Activated naive CD8-positive, alpha-beta T cell treated with anti-CD3 and anti-CD28 coated beads, Interleukin-2, amount 10 ng/mL, durations not matched to agents 7 days and 5 days (primary cell): ENCODE data around the gene MPPED1. TPM values are rescaled to one million over a fixed set of nuclear protein-coding genes. Genes with fewer than 3 reads are reported as not detected.

Experiments used
- ATAC-seq: fragments of 150-1000 bp; cut with Tn5 transposase; one replicate; pipeline ENCODE4 v1.10.0; 2021; ENCODE audit warnings: low read depth, moderate library complexity
- POLR2A ChIA-PET: fragments of 350-600 bp; sonication (Branson Sonifier 250); formaldehyde crosslinking; loops from one replicate; lab custom pipeline; 2021; ENCODE audit warnings: antibody characterized with exemption; lab: Charles Lee
- DNase-seq: peaks from one replicate; pipeline ENCODE4 v3.0.0; 2021
- H3K27ac Mint-ChIP-seq: one replicate; pipeline ENCODE4 v1.8.0; 2022; ENCODE audit warnings: mild to moderate bottlenecking, mixed read lengths
- H3K27me3 Mint-ChIP-seq: one replicate; pipeline ENCODE4 v1.8.0; 2022; ENCODE audit warnings: mild to moderate bottlenecking, moderate library complexity, mixed read lengths
- H3K36me3 Mint-ChIP-seq: one replicate; pipeline ENCODE4 v1.8.0; 2021; ENCODE audit warnings: mild to moderate bottlenecking, mixed read lengths
- H3K4me1 Mint-ChIP-seq: one replicate; pipeline ENCODE4 v1.8.0; 2021; ENCODE audit warnings: mixed read lengths
- H3K4me3 Mint-ChIP-seq: one replicate; pipeline ENCODE4 v1.8.0; 2022; ENCODE audit warnings: mild to moderate bottlenecking, moderate library complexity, mixed read lengths
- H3K9me3 Mint-ChIP-seq: one replicate; pipeline ENCODE4 v1.8.0; 2021; ENCODE audit warnings: mixed read lengths
- total RNA-seq, 2 experiments: library from RNA; stranded (reverse); gene quantifications; one replicate each; pipeline ENCODE4 v1.2.3, GENCODE V29; 2021

Gene MPPED1, protein sequence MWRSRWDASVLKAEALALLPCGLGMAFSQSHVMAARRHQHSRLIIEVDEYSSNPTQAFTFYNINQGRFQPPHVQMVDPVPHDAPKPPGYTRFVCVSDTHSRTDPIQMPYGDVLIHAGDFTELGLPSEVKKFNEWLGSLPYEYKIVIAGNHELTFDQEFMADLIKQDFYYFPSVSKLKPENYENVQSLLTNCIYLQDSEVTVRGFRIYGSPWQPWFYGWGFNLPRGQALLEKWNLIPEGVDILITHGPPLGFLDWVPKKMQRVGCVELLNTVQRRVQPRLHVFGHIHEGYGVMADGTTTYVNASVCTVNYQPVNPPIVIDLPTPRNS
- not detected for total RNA-seq

DNA sequence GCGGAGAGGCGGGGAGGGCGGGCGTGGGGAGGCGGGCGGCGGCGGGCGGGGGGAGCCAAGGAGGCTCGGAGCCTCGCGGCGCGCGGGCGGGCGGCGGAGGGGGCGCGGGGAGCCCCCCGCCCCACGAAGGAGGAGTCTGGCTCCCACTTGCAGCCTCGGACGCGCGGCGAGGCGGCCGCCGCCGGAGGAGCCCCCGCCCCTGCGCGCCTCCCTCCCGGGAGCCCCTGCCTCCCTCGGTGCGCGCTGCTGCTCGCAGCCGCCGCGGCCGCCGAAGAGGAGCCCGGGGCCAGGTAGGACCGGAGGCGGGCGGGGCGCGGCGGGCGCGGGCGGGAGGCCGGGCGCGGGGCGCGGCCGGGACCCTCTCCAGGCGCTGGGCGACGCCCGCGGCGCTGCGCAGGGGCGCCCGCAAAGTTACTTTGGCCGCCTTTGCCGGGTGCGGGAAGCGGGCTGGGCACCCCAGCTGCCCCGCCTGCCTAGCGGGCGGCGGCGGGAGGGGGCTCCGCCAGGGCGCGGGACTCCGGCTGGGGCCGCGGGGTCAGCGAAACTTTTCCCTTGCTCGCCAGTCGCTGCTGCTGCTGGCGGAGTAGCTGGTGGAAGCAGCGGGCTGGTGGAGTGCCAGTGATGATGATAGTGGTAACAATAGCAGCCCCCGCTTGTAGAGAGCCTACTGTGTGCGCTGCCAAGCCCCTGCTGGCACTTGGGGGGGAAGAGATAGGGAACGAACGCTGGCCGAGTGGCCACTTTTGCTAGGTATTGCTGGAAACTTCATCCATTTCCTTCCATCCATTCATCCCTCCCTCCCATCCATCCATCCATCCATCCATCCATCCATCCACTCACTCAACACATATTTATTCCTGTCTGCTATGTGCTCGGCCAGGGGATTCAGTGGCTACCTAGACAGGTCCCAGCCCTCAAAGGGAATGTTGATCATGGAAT, at the start of gene MPPED1:
Gene MPPED1, plus strand, starts transcription at position 146 of the 939 bp plus-strand sequence. CDS start 12,972 bp downstream, outside the sequence.
- H3K27ac Mint-ChIP-seq, result no peak within 1 kb of the TSS
- H3K4me1 Mint-ChIP-seq, result no peaks in the 10 kb centered on the region
- no peaks in the 10 kb centered on the region for H3K9me3 Mint-ChIP-seq
- no peaks in the 10 kb centered on the region for H3K36me3 Mint-ChIP-seq
- POLR2A ChIA-PET, result no interaction called here
- ATAC-seq (no peak), DNase-seq (no peak)
- H3K4me3 Mint-ChIP-seq, result no peak within 1 kb of the TSS
- H3K27me3 Mint-ChIP-seq, result peaks cover 48% of the 10 kb centered on the region

DNA sequence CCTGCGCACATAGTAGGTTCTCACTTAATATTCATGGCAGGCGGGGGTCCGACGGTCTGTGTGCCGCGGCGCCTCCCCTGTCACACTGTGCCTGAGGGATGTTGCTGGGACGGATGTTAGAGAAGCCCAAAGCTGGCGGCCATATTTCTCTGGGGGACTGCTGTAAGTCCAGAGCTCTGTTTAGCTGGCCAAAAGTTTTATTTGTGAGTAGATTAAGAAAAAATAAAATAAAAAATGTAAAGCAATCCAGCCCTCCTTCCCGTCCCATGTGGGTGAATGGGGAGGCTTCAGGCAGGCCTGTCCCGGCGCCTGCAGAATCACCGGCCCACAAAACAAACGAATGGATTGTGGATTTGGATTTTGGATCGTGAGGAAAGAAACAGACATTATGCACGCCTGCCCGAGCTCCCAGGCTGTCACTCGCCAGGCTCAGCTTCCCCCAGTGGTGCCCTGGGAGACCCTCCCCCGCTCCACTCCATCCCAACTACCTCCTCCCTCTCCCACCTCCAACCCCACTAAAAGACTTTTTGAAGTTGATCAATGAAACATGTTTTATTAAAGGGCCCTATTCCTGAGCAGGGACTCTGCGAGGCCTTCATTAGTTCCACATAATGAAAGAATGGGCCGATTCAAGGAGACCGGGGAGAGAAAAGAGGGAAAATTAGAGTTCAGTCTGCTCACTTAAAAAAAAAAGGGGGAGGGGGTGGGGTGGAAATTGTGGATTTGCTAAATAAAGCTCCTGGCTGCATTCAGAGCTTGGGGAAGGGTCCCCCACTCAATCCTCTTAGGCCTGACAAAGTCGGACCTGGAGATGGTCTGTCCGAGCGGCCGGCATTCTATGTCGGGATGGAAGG, 48.3 kb upstream of the MPPED1 start:
- no peaks in the 10 kb centered on the region for H3K36me3 Mint-ChIP-seq
- POLR2A ChIA-PET, result no interaction called here
- no peak overlapping the region for H3K27ac Mint-ChIP-seq
- no peaks in the 10 kb centered on the region for H3K9me3 Mint-ChIP-seq
- no peak overlapping the region for H3K4me3 Mint-ChIP-seq
- no peak for DNase-seq
- no peak for ATAC-seq
- peaks cover 21% of the 10 kb centered on the region for H3K27me3 Mint-ChIP-seq
- H3K4me1 Mint-ChIP-seq, result no peaks in the 10 kb centered on the region

- H3K36me3 Mint-ChIP-seq, result no peaks in the 10 kb centered on the region
- ATAC-seq (no peak), DNase-seq (no peak)
- no peak overlapping the region for H3K4me3 Mint-ChIP-seq
- peaks cover 26% of the 10 kb centered on the region for H3K27me3 Mint-ChIP-seq
- H3K4me1 Mint-ChIP-seq, result no peaks in the 10 kb centered on the region
- H3K27ac Mint-ChIP-seq, result no peak overlapping the region
- POLR2A ChIA-PET, result no interaction called here
- no peaks in the 10 kb centered on the region for H3K9me3 Mint-ChIP-seq
Observed at GRCh38 chr22:43364169-43364435, 47.7 kb upstream of the MPPED1 start.

GRCh38 chr22:43365715-43366440, 45.9 kb upstream of the MPPED1 start:
- Mint-ChIP-seq H3K36me3 (no peaks in the 10 kb centered on the region), H3K4me3 (no peak overlapping the region), H3K9me3 (no peaks in the 10 kb centered on the region), H3K4me1 (no peaks in the 10 kb centered on the region), H3K27ac (no peak overlapping the region), H3K27me3 (peaks cover 40% of the 10 kb centered on the region)
- ATAC-seq, result no peak
- DNase-seq, result no peak
- POLR2A ChIA-PET, result no interaction called here

DNA sequence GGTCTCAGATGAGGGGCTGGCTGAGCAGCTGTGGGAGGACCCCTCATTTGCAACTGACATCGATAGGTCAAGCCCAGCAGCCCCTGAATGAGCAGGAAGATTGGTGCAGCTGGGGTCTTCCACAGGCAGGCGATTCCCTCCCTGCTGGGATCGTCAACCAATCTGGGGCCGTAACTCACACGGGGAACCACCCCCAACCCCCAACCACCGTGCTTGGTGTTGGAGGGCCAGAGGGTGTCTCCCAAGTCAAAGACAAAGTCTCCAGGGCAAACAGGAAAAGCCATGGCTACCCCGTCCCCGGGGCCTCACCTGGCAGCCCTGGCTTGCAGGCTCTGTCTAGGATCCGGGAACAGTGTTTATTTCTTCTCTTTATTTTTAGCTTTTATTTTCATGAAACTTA, 41.8 kb upstream of the MPPED1 start:
- Mint-ChIP-seq H3K36me3 (no peaks in the 10 kb centered on the region), H3K4me1 (no peaks in the 10 kb centered on the region), H3K27me3 (peaks cover 59% of the 10 kb centered on the region), H3K9me3 (no peaks in the 10 kb centered on the region), H3K4me3 (no peak overlapping the region), H3K27ac (no peak overlapping the region)
- POLR2A ChIA-PET, result no interaction called here
- ATAC-seq (no peak), DNase-seq (no peak)

- Mint-ChIP-seq H3K4me3 (no peak overlapping the region), H3K9me3 (no peaks in the 10 kb centered on the region), H3K36me3 (no peaks in the 10 kb centered on the region), H3K27me3 (peaks cover 75% of the 10 kb centered on the region), H3K4me1 (peaks cover 24% of the 10 kb centered on the region), H3K27ac (no peak overlapping the region)
- POLR2A ChIA-PET, result no interaction called here
- ATAC-seq, result no peak
- DNase-seq, result no peak
Observed at GRCh38 chr22:43375951-43376455, 35.8 kb upstream of the MPPED1 start.

DNA sequence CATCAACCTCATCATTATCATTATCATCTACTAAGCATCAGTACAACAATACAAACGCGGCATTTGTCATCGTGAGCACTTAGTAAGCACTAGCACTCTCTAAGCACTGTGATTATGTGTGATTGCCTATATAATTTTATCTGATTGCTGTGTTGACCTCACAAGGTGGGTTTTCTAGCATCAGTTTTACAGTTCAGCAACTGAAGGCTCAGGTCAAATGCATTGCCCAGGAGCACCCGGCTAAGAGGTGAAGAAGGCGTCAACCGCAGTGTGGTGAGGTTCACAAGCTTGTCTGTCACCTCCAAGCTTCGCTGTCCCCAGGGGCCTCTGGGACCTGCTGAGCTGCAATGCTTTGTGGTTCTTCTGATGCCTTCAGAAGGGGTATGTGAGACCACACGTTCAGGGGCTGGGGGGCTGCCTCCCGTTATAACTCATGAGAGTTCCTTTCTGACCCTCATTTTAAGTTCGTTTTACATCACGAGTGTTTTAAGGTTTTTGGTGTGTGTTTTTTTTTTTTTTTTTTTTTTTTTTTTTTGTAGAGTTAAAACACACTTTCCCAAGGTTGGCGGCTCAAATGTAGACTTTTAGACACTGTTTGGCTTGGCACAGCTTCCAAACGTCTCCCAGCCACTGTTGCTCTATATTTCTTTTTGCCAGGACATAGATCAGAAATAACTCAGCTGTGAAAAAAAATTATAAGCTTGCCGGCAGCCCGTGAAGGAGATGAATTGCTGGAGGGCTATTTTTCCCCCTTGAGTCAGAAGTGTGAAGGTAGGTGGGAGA, 34.9 kb upstream of the MPPED1 start:
- ATAC-seq (peak; percentile 82), DNase-seq (peak; percentile 53)
- Mint-ChIP-seq H3K27me3 (peaks cover 75% of the 10 kb centered on the region), H3K4me3 (peak overlapping the region; percentile 22), H3K36me3 (no peaks in the 10 kb centered on the region), H3K4me1 (peaks cover 31% of the 10 kb centered on the region), H3K9me3 (no peaks in the 10 kb centered on the region), H3K27ac (no peak overlapping the region)
- POLR2A ChIA-PET, result interaction anchor here (0.7 to 2.4 kb wide), 3 partner anchors 113 to 1047 kb away, joined by 3 to 8 read pairs (median 6); no protein-coding TSS in a partner anchor

DNA sequence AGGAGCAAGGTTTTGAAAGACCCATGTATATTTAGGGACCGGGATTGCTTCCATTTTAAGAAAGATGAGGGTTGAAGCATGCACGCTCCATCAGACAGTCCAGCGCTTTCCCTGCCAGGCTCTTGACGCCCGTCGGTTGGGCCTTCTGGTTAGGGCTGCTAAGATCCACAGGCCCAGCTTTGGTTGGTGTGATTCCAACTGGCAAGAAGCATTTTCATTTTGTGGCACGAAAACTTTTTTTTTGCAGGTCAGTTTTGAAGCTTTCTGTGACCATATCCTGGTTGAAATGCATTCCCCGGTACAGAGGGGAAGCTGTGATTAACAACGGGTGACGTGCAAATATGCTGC, 34.3 kb upstream of the MPPED1 start:
- Mint-ChIP-seq H3K9me3 (no peaks in the 10 kb centered on the region), H3K4me1 (peaks cover 31% of the 10 kb centered on the region), H3K36me3 (no peaks in the 10 kb centered on the region), H3K4me3 (peak overlapping the region; percentile 22), H3K27me3 (peaks cover 77% of the 10 kb centered on the region), H3K27ac (no peak overlapping the region)
- POLR2A ChIA-PET, result interaction anchor here (0.7 to 2.4 kb wide), 3 partner anchors 114 to 1046 kb away, joined by 3 to 8 read pairs (median 6); no protein-coding TSS in a partner anchor
- no peak for ATAC-seq
- DNase-seq, result no peak

GRCh38 chr22:43377896-43378704, 33.7 kb upstream of the MPPED1 start:
- DNase-seq (no peak), ATAC-seq (no peak)

DNA sequence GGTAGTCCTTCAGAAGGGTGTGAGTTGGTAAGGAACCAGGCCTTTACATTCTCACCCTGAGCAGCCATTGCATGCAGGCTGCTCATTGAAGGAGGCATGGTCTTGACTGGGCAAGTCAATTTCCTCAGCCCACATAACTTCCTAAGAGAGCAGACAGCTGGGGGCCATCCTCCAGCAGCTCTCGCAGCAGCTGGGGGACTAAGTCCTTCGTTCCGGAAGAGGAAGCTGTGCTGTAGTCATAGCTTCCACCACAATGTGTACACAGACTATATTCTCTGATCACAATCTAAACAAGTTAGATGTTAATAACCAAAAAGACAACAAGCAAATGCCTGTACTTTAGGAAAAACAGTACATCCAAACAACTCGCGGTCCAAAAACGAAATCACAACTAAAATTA, 30.1 kb upstream of the MPPED1 start:
- peaks cover 28% of the 10 kb centered on the region for H3K4me1 Mint-ChIP-seq
- peak; percentile 40 for ATAC-seq
- H3K4me3 Mint-ChIP-seq, result no peak overlapping the region
- no peaks in the 10 kb centered on the region for H3K9me3 Mint-ChIP-seq
- no peak overlapping the region for H3K27ac Mint-ChIP-seq
- no peaks in the 10 kb centered on the region for H3K36me3 Mint-ChIP-seq
- DNase-seq, result no peak
- POLR2A ChIA-PET, result no interaction called here
- H3K27me3 Mint-ChIP-seq, result peaks cover 63% of the 10 kb centered on the region

More at GRCh38 chr22:43377896-43378704, 33.7 kb upstream of the MPPED1 start:
- POLR2A ChIA-PET, result interaction anchor here (0.7 to 2.4 kb wide), 3 partner anchors 28 to 190 kb away, joined by 6 to 8 read pairs (median 7); no protein-coding TSS in a partner anchor
- Mint-ChIP-seq H3K4me3 (peak overlapping the region; percentile 2), H3K27me3 (peaks cover 78% of the 10 kb centered on the region), H3K27ac (no peak overlapping the region), H3K4me1 (peaks cover 31% of the 10 kb centered on the region), H3K36me3 (no peaks in the 10 kb centered on the region), H3K9me3 (no peaks in the 10 kb centered on the region)

DNA sequence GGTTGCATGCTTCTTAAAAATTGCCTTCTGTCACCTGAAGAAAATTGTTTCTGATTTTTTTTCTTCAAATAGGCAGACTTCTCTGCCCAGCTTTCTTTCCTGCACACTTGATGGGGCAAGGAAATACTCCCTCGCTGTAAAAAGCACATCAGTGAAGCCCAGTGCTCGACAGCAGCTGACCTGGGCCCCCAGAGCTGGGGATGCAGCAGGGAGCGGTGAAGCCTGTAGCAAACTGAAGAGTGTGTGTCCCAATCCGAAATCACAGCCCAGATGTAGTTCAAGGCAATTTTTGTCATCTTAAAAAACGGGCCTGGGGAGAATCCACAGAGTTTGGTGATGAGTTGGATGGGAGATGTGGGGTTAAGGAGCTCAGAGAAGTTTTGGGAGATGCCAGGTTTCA, 27.0 kb upstream of the MPPED1 start:
- no peak overlapping the region for H3K4me3 Mint-ChIP-seq
- POLR2A ChIA-PET, result no interaction called here
- H3K27ac Mint-ChIP-seq, result no peak overlapping the region
- peaks cover 44% of the 10 kb centered on the region for H3K27me3 Mint-ChIP-seq
- DNase-seq (no peak), ATAC-seq (no peak)
- H3K9me3 Mint-ChIP-seq, result no peaks in the 10 kb centered on the region
- no peaks in the 10 kb centered on the region for H3K36me3 Mint-ChIP-seq
- peaks cover 8% of the 10 kb centered on the region for H3K4me1 Mint-ChIP-seq
